GM19193 (cell line): ENCODE data around the gene DENND2D.

Experiments
- POLR2A ChIP-seq: IDR thresholded peaks from 4 replicates; pipeline ENCODE4 v1.6.1; 2011; ENCODE audit not compliant: insufficient read depth, insufficient read length; ENCODE audit errors: extremely low read depth

Gene DENND2D

DNA sequence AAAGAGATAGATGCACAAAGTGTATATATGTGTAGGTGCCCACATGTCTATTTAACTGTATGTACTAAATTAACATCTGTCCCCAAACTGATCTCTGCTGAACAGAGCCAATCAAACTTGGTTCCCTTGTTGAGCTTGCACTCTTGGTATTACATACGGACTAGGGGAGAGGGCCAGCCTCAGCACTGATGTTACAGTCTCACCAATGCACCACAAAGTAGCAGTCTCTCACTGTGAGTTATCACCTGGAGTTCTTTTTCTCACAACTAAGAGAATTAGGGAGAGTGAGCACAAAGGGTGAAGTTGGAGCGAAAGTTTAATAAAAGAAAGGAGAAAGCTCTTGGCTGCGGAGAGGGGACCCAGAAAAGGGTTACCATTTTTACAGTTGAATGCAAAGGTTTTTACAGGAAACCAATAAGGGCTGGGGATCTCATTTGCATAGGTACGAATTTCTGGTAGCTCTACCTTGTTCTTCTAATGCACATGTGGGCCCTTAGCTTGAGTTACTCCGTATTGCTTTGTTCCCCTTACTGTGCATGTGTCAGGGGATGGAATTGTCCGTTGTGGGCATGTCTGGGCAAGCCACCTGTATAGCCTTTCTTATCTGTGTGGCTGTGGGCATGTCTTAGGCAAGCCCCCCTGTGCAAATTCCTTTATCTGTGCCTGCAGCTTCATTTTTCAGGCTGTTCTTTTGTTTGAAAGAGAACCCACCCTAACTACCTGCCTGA is 13.8 kb upstream of the DENND2D start:
- peak; percentile 29 for TF ChIP-seq POLR2A

DNA sequence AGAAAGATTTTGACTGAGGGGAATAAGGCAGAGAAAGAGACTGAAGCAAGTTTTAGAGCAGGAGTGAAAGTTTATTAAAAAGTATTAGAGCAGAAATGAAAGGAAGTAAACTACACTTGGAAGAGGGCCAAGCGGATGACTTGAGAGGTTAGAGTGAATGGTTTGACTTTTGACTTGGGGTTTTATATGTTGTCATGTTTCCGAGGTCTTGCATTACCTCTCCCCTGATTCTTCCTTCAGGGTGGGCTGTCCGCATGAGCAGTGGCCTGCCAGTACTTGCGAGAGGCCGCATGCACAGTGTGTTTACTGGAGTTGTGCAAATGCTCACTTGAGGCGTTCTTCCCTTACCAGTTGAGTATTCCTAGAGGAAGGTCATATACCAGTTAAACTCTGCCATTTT is 13.0 kb upstream of the DENND2D start:
- TF ChIP-seq POLR2A: peak; percentile 7

DNA sequence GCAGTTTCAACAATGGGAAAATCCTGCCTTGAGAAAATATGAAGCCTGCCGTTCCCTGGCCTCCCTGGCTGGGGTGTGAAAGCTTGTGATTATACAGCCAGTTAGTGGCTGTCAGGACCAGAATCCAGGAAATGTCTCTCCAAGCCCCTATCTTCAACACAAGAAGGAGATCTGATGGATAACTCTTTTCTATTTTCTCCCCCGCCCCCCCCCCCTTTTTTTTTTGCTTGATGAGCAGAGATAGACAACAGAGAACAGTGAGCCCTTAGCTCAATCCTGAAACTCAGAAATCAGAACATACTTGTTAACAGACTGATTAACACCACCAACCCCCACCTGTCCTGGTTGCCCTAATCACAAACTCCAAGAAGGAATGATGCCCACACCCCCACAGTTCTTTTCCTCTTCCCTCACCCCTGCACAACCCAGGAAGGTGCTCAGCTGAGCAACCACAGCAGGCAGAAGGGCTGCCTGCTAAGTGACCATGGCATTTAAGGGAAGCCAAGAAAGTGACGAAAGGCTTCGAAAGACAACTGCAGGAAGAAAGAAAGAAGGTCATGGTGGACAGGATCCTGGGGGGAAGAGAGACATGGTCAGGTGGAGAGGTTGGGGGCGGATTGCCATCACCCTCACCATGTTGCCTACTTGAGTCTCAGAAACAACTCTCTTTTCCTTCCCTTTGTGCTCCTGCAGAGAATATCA is 12.3 kb upstream of the DENND2D start:
- TF ChIP-seq POLR2A: no peak

DNA sequence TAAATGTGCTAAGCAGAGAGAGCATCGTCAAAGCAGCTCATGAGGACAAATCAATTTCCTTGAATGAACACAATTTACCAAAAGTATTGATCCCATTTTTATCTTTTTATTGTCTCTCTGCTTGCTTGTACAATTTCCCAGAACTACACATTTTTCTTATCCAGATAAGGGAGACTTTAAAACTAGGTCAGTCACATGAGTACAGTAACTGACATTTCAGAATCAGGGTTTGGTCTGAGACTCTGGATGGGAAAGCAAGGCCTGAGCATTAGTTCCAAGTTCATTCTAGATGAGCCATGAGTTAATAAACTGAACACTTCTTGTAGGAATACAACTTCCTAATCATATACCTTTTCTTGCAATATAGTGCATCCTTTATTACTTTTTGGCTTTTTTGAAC is 11.5 kb upstream of the DENND2D start:
- TF ChIP-seq POLR2A: no peak

DNA sequence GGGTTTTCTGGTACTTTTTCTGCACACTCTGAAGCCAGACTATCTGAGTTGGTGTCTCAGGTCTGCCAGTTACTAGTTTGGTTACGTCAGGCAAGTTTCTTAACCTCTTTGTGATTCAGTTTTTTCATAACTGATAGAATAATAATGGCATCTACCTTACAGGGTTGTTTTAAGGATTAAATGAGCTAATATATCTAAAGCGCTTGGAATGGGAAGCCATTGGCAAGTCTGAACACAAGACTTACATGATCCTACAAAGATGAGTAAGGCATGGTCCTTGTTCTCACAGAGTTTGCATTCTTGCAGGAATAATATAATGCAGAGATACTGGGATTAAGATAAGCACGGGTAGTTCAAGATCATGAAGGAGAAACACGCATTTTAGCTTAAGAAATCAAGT is 9.2 kb upstream of the DENND2D start:
- no peak for TF ChIP-seq POLR2A

DNA sequence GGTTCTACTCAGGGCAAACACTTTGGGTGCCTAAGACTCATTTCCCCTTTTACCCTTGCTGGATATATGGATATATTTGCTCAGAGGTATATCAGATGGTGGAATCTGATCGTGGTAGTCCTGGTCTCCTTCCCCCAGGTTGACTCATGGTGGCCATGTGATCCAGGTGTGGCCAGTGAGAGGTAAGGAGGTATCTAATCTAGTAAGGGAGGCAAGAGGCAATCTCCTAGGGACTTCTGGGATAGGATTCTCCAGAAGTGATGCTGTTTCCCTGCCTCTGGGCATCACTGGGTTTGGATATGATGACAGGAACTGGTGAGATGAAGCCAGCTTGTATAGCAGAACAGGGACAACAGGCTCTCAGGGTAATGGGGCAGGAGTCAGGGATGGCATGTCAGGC is 8.5 kb upstream of the DENND2D start:
- TF ChIP-seq POLR2A: no peak

DNA sequence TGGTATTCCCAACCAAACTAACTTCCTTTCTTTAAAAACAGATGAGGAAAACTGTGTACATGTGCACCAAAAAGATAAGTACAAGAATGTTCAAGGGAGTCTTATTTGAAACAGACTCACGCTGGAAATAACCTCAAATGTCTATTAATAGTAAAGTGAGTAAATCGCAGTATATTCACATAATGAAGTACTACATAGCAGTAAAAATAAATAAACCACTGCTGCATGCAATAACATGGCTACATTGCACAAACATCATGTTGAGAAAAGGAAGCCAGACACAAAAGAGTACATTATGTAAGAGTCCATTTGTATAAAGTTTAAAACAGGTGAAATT is 5.2 kb upstream of the DENND2D start:
- TF ChIP-seq POLR2A: no peak

DNA sequence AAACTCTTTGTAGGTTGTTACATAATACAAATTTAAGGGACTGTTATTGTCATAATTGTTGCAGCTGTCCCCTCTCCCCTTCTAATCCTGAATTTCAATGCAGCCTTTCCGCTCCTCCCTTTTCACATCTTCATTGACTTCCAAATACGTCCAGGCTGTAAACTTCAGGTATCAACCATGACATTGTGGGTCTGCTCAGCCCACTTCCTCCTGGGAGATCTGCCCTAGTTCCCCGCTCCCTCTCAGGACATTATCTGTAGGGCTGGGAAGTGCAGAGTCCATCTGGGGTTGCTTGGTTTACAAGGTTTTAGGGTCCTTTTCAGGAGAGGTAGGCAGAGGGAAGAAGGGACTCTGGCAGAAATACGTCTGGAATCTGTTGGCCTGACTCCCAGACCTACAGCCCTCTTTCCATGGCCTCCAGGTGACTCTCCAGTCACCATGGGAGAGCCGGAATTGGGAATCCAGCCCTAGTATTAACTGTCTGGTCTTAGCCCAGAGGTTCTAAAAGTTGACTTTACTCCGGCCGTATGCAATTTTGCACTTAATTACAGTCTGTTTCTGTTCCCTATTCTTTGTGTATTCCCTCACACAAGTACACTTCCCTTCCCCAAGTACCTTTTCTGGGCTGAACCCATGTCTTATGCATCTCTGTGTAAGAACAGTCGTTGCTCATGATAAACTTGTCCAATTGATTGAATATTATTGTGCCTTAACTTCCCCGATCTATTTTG is 4.7 kb upstream of the DENND2D start:
- TF ChIP-seq POLR2A: no peak

DNA sequence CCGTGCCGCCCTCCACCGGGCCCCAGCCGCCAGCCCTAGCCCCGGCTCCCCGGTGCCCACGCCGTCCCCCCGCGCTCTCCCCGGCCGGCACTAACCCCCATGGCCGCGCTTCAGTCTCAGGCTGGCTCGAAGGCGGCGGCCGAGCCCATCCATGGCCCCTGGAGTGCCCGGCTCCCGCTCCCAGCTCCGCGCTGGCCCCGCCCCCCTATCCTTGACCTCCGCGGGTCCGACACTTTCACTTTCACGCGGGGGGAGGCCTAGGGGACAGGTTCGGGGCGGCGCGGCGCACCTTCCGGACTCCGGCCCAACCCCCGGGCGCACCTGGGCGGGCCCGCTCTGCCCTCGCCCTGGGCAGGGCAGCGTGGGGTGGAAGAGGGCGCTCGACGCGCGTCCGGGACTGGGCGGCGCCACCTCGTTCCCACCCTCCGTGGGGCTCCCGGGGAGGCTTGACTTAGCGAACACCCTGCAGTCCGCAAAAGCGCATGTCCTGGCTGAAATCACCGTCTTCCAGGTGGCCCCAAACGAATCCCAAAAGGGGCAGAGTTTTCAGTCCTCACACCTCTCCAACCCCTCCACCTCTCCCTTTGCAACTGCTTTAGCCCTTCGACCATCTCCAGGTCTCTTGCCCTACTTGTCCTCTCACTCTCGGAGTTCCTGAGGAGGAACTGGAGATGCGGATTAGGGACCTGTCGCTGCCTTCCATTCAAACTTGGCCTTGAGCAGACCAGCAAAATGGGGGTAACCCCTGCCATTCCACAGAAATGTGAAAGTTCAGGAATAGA is 3.9 kb upstream of the DENND2D start:
- peak; percentile 72 for TF ChIP-seq POLR2A

DNA sequence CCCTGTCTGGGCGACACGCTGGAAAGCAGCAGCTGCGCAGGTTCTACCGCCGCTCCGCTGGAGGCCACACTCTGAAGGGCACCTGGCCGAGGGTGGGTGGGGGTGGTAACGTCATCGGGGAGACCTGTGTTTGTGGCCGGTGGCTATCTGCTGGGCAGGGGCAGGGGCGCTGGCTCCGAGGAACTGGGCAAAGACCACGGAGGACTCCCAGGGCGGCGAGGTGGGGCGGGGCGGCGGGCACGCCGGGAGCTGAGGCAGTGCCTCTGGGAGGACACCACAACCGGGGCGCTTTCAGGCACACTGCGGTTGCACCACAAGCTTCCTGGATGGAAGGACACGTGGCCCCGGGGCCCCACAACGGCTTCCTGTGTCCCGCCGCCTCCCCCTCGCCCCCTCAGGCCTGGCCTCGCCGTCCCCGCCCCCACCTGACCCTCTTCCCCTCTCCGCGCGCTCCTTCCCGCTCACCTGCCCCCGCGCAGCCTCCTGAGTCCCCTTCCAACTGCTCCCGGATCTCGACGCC is 3.3 kb upstream of the DENND2D start:
- peak; percentile 79 for TF ChIP-seq POLR2A

DNA sequence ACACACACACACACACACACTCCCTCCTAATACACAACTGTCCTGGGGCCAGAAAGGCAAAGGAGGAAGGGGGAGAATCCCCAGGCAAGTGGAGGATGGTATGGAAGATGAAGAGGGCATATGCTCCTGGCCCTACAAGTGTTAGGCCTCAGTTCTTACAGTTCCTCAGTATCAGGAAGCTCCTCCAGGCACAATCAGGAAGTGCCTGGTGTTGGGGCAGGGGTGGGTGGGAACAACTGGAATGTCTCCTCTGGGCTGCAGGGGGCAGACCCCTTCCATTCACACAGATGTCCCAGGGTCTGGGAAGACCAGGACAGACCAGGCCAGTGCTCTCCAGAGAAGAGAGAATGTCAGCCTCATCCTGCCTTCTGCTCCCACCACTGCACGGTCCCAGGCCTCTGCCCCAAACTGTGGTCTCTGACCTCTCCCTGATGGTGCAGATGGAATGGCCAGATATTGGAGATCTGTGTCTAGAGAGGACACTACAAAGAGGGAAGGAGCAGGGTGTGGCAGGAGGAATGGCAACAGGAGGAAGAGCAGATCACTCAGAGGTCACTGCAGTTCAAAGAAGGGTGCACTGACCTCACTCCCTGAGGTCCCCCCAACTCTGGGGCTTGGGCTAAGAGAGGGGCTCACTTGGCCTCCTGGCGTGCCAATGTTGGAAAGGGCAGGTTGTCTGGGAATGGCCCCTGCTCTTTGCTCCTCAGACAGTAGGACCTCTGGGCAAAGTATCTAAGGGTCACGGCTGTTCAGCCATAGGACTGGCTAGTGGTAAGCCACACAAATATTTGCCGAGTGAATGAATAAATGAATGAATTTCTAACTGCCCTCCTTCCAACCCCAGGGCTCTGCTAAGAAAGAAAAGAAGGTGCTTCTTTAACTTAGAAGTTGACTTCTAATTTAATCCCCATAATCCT is 2.5 kb upstream of the DENND2D start:
- TF ChIP-seq POLR2A: no peak

DNA sequence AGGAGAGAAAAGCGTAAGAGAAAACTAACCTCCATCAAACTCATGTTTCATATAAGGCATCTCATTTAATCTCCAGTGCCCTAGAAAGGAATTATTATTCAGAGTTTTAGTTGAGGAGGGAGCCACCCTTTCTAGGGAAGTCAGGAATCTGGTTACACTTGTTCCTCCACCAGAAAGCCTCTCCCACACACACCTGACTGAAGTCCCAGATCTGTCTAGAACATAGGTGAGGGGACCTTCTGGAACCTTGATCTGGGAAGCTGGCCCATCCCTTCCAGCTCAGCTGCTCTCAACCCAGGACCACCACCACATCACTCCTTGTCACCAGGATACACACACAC is 1.9 kb upstream of the DENND2D start:
- TF ChIP-seq POLR2A: no peak

DNA sequence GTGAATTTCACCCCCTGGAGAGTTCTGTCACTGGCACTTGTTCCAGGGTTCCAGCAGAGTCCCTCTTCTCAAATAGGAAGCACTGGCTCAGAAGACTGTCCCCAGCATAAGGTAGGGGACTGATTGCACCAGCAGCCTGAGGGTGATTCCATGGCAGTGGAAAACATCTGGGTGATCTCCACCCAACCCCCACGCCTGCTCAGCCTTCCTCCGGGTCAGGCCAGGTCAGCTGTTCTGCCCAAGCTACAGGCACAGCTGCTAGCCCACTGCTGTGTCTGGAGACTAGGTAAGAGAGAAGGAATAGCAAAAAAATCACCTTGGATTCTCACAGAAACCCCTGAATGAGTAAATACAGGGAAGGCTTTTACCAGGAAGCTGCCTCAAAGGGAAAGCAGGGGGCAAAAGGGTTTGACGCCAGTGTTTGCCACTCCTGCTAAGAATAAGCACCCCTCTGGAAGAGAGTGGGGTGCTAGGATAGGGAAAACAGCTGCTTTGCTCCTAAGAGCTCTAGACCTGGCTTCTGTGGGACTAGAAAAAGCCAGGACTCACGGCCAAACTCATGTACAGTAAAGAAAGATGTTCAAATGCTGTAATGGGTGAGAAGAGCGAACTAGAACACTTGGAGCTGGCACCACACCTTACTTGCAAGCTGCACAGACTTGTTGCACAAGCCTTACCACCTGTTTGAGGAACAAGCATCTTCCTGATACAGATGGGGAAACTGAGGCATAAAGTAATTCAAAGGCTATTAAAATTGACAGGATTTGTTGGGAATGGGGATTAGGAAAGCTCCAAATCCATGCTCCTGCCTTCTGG is 1.0 kb upstream of the DENND2D start:
- TF ChIP-seq POLR2A: no peak
